CD4-positive, alpha-beta T cell treated with Interleukin-4 for 1 hour (primary cell): ENCODE data around the gene P2RX7.

Source experiments
- DNase-seq, 2 donors: peaks; one replicate each; pipeline ENCODE4 v3.0.0-alpha.2; 2020 to 2022

Gene P2RX7

DNA sequence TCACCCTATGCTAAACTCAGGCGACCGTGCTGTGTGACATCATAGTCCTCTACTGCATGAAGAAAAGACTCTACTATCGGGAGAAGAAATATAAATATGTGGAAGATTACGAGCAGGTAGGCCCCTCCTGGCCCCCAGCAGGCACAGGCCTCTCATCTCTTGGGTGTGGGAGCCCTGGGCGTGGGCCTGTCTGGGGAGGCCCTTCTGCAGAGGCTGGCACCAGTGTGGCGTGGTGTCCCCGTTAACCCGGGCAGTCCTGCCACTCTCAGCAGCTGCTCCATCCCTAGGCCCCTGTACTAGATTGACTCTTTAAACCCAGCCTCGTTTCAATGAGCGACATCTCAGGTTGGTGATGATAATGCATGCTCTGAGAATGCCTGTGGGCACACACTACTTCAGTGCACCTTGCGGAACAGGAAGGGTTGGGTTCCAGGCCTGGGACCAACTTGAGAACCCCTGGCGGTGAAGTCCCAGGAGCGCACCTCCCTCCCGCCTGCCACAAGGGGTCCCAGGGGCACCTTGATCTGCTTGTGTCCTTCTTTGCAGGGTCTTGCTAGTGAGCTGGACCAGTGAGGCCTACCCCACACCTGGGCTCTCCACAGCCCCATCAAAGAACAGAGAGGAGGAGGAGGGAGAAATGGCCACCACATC, 100.4 kb downstream of the P2RX7 start:
- no peak for DNase-seq

DNA sequence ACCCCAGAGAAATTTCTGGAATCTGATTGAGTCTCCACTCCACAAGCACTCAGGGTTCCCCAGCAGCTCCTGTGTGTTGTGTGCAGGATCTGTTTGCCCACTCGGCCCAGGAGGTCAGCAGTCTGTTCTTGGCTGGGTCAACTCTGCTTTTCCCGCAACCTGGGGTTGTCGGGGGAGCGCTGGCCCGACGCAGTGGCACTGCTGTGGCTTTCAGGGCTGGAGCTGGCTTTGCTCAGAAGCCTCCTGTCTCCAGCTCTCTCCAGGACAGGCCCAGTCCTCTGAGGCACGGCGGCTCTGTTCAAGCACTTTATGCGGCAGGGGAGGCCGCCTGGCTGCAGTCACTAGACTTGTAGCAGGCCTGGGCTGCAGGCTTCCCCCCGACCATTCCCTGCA, 100.9 kb downstream of the P2RX7 start:
- no peak for DNase-seq

DNA sequence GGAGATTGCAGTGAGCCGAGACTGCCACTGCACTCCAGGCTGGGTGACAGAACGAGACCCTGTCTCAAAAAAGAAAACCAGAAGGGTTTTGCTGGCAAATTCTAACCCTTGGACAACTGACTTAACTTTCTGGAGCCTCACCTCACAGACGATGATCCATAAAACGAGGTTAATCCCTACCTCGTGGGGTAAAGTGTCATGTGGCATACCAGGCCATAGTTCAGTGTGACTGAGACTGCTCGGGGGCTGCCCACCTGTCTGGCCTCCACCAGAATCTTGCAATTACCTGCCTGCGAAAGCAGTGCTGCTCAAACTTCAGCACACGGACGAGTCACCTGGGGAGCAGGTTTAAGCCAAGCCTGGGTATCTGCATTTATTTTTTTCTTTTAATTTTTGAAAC, 104.1 kb downstream of the P2RX7 start:
- DNase-seq, result no peak

DNA sequence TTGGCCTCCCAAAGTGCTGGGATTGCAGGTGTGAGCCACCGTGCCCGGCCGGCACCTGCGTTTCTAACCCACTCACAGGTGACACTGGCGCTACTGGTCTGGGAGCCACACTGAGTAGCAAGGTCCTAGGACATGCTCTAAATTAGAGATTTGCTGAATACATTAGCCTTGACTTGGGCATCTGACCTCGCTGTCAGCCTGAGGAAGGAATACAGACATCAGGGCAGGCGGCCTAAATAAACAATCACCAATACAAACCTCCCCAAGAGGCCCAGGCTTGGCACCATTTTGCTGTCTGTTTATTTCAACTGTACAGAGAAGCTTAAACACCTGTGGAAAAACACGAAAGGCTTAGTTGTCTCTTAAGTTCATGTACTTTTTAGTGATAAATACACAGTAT, 104.7 kb downstream of the P2RX7 start:
- DNase-seq, result no peak
